NCI-H2081 treated with DMSO at 0.1 percent for 48 hours (cell line): ENCODE data around the gene SPATA2.
"Not testable (repeated sequence)": the region's sequence is repeated elsewhere in the genome, so short reads cannot be mapped to it uniquely, and the experiment has no call there.

ENCODE experiments used
- DNase-seq: peaks from one replicate; lab custom pipeline; 2025; lab: John Stamatoyannopoulos, UW

The SPATA2 gene

DNA sequence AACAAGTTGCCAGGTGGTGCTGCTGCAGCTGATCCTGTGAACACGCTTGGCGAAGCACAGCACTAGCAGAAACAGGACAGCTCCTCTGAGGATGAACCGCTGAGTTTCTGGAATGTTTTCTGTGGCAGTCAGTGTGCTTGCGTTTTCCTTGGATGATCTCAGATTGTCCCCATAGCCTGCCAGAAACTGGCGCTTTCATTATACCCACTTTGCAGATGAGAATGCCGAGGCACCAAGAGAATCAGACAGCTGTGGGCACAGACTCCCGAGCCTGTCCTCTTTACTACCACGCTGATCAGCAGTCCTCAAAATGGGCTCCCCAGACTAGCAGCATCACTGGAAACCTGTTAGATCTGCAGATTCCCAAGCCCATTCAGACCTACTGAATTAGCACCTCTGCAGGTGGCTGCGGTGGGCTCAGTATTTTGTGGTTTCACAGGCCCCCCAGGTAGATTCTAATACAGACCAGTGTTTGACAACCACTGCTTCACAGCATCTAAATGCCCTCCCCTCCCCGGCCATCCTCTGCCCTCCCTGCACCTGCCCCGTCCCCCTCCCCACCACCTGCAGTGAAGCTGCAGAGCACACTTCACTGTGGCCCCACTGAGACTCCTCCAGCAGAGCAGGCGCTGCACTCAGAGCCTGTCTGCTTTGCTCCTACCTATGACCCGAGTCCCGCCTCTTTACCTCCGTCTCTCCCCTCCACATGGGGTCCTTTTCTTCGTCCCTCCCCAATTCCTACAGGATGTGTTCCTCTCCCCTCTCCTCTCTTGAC lies 29.6 kb downstream of the SPATA2 start:
- no peak for DNase-seq

GRCh38 chr20:49883246-49883802 lies 32.0 kb downstream of the SPATA2 start:
- no peak for DNase-seq

DNA sequence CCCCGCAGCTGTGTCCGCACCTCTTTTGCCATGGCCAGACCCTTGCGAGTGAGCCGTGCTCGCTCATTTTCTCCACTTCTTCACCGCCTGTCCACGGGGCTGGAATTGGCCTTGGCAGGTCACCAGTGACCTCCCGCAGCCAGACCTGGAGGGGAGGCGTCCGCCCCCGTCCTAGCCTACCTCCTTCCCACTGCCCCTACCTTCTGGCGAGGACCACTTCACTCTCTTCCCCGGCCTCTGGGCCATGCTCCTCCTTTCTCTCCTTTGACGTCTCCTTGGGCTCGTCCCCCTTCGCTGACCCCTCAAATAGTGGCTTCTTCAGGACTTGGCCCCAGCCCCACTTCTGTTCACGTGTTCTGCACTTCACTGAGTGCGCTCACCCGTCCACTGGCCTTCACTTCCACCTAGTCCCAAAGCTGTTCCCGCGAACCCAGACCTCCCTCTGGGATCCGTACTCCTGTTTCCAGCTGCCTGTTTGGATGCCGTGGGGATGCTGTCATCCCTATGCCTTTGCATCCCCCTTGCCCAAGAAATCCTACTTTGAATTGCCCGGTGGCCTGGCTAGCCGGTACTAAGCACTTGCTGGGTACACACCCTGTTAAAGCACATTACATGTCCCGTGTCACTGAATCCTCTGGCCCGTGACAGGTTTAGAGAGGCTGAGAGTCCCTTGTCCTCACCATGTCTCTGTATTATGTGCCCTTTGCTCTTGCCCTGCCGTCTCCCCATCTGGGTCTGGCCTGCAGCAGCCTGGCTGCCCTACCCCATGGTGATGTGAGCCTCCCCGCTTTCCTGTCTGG lies 33.0 kb downstream of the SPATA2 start:
- no peak for DNase-seq

DNA sequence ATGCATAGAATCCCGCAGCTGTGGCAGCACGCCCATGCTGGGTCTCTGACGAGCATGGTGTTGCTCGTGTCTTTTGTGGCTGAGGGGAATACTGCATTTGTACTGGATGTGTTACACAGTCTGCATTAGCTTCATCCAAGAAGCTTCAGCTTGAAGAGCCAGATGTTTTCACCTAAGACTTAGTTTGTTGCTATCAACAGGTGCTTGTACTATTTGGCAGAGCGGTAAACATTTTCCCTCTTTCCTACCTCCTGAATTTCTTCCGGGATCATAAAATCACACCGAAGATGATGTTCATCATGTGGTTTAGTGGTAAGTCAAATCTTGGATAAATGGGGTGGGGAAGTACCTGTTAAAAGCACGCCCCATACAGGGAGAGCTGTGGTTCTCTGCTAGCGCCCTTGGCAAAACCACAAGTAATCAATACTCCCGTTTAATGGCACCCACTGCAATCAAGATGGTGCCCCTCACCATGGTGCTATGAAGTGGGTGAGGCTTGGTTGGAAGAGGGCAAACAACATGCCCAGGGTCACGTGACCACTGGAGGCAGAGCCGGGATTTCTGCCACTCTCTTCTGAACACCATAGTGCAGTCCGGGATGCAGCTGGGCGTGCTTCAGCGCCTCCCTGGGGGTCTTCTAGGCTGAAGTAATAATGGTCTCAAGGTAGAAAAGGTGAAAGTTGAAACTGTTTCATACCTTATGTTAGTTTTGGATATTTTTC lies 34.4 kb downstream of the SPATA2 start:
- DNase-seq = no peak

DNA sequence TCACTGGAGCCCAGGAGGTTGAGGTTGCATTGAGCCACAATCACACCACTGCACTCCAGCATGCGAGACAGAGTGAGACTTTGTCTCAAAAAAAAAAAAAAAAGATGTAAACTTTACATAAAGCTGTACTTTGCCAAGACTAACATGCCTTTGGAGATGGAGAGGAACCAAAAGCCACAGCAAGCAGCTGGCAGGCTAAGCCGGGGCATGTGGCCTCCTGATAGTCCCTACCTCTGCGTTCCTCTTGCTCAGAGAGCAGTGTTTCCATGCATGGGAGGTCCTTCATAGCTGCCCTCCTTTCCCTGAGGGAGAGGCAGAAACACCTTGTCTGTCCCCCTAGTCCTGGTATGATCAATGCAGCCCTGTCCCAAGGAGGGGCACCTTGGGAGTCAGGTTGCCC lies 35.2 kb downstream of the SPATA2 start:
- no peak for DNase-seq

- DNase-seq = no peak
Measured at GRCh38 chr20:49878977-49879376, 36.4 kb downstream of the SPATA2 start.

GRCh38 chr20:49877386-49877921 lies 37.9 kb downstream of the SPATA2 start:
- DNase-seq = no peak

DNA sequence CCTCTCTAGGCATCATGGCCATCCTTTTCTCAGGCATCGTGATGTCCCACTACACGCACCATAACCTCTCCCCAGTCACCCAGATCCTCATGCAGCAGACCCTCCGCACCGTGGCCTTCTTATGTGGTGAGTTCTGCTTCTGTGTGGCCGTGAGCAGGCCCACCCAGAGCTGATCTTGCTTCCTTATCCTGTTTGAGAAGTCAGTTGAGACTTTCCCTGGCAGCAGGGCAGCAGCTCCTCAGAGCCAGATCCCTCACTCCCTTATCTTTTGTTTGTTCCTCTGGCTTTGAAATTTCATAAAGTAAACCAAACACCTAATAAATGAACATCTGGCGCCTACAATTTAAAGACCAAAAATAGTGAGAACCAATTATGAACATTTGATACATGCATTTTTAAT lies 40.6 kb downstream of the SPATA2 start:
- DNase-seq = no peak

GRCh38 chr20:49872056-49872455 lies 43.3 kb downstream of the SPATA2 start:
- DNase-seq = no peak

- DNase-seq = no peak
Measured at GRCh38 chr20:49871391-49871948, 43.9 kb downstream of the SPATA2 start.

- no peak for DNase-seq
Measured at GRCh38 chr20:49870261-49870660, 45.1 kb downstream of the SPATA2 start.

- no peak for DNase-seq
Measured at GRCh38 chr20:49868964-49869363, 46.4 kb downstream of the SPATA2 start.

- no peak for DNase-seq
Measured at GRCh38 chr20:49868538-49868937, 46.8 kb downstream of the SPATA2 start.

GRCh38 chr20:49867453-49868215 lies 47.7 kb downstream of the SPATA2 start:
- no peak for DNase-seq

DNA sequence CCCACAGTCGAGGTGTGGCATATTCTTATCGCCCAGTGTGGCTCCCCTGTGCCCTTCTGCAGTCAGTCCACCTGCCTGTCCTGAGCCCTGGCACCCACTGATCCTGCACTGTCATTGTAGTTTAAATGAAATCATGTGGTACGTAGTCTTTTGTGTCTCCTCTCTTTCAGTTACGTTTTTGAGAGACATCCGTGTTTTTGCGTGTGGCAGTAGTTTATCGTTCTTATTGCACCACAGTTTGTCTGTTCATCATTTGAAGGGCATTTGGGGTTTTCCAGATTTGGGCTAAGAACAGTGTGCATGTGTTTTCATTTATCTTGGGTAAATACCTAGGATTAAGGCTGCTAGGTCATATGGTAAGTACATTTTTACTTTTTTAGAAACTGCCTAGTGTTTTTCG lies 49.3 kb downstream of the SPATA2 start:
- DNase-seq = no peak

GRCh38 chr20:49865559-49865958 lies 49.8 kb downstream of the SPATA2 start:
- DNase-seq = no peak

- DNase-seq = no peak
Measured at GRCh38 chr20:49863666-49864065, 51.7 kb downstream of the SPATA2 start.

DNA sequence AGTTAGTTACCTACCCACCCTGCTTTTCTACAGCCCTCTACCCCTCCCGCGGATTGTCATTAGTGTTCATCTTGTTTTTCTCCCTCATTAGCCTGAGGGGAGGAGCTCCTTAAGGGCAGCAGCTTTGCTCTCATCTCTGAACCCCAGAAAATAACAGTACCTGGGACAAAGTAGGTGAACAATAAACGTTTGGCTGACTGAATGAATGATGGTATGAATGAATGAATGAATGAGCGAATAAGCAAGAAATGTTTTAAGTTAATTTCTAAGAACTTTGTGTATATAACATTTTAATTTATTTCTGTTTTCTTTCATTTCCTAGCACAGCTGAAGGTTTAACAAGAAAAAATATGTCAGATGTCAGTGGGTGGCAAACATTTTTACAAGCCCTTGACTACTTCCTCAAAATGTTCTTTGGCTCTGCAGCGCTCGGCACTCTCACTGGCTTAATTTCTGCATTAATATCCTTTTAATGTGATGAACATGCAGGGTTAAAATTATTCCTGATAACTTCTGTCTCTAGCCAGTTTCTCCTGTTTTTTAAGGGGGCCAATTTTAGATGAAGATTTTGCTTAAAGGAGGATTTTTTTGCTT lies 52.6 kb downstream of the SPATA2 start:
- no peak for DNase-seq

- not testable (repeated sequence) for DNase-seq
Measured at GRCh38 chr20:49861232-49861631, 54.1 kb downstream of the SPATA2 start.

GRCh38 chr20:49859807-49860206 lies 55.5 kb downstream of the SPATA2 start:
- DNase-seq = no peak

GRCh38 chr20:49859011-49859410 lies 56.3 kb downstream of the SPATA2 start:
- no peak for DNase-seq
